AG20443 (cell line): ENCODE data around the gene YARS1.
A peak's percentile ranks its signal among the peaks of the same experiment; 100 is the strongest.

Source experiments
- DNase-seq: peaks from one replicate; pipeline ENCODE4 v3.0.0; 2012; ENCODE audit warnings: low spot score, mixed read lengths

The YARS1 gene

GRCh38 chr1:32763221-32763620, 53.9 kb downstream of the YARS1 start:
- no peak for DNase-seq

- DNase-seq: no peak
Measured at GRCh38 chr1:32761936-32762335, 55.2 kb downstream of the YARS1 start.

DNA sequence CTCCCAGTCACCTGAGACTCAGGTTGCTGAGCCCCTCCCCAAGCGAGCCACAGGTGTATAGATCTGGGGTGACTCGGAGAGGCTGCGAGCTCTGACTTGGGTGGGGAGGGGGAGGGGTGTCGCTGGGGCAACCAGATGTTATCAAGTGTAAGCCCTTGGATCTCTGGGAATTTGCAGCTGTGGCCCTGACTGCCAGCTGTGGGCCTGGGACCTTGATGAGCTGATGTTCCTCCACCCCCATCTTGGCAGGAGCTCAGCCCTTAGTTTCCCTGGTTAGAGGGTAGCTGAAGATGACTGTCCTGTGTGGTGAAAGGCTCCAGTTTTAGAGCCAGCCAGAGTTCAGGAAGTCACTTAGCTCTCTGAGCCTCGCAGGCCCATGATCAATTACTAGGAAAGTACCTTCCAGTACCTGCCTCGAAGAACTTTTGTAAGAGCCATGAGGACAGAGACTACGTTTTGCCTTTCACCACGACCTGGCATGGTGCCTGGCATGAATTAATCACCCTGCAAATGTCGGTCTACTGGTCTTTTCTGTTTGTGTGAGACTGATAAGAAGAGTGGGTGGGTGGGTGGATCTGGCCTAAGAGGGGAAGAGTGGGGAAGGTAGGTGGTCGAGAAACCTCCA, 55.8 kb downstream of the YARS1 start:
- DNase-seq: peak; percentile 60

DNA sequence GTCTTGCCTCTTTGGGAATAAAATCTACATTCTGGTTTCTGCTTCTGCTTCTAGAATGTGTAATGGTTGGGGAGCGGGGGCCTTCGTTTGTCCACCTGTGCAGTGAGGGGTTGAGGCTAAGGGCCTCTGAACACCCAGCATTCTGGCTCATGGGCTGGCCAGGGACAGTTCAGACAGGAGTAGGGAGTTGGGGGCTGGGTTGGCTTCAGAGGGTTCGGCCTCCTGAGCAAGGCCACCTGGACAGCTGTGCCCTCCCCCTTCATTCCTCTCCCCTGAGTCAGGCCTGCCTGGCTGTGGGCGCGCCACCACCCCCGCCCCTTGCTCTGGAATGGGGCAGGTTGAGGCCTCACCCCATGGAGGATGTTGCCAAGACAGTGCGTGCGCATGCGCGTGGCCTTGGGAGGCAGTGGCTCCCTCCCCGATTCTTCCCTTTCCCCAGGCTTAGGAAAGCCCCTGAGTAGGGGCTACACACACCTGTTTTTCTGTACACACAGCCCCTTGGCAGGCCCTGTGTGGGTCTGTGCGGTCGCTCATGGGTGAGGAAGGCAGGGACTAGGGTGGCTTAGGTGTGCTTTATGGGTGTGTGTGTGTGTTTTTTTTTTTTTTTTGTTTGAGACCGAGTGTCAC, 57.0 kb downstream of the YARS1 start:
- DNase-seq: no peak

- DNase-seq: no peak
Measured at GRCh38 chr1:32759521-32759981, 57.6 kb downstream of the YARS1 start.

DNA sequence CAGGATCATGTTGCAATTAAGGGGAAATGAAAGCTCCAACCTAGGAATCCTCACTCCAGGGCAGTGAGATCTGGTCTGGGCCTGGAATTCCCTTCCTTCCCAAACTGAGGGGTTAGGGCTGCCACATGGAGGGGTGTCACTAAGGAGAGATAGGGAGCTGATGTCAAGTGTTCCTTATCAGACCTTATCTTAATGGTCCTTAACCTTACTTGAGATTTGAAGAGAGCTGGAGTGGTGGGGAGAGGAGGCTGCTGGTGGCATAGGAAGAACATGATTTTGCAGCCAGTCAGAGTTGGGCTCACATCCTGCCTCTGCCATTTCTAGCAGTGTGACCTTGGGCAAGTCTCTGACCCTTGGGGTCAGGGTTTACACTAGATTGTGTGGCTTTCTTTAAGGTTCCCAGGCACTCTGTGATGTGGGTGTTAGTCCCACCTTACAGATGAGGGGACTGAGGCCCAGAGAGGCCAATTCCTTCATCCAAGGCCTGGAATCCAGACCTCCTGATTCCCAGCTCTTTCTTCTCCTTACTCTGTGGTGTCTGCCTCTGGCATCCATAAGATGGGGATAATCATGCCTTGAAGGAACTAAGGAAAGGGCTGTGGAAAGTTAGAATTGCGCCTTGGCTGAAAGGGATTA, 58.2 kb downstream of the YARS1 start:
- DNase-seq: no peak

DNA sequence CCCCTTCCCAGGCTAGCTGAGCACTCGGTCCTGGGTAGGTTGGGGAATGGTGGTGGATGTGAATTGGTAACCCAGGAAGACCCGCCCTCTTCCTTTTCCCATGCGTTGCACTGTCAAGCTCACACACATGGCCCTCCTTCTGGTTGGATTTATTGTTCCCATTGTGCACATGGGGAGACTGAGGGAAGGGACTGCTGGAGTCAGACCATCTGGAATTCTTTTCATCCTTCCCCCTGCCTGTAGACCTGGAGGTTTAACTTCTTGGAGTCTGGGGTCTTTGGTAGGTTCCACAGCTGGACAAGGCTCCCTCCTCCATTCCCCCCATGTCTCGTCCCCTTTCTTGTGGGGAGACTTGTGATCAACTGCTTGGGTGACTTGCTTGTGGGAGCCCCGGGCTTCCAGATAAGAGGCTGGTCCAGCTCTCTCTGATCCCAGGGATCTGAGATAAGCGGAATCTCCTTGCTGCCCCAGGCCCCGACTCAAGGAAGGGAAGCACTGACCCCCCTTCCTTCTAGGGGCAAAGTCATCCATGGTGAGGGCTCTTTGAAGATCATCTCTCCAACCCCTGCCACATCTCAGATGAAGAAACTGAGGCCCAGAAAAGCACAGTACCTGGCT, 58.9 kb downstream of the YARS1 start:
- DNase-seq: no peak

- DNase-seq: no peak
Measured at GRCh38 chr1:32757213-32757895, 59.8 kb downstream of the YARS1 start.

DNA sequence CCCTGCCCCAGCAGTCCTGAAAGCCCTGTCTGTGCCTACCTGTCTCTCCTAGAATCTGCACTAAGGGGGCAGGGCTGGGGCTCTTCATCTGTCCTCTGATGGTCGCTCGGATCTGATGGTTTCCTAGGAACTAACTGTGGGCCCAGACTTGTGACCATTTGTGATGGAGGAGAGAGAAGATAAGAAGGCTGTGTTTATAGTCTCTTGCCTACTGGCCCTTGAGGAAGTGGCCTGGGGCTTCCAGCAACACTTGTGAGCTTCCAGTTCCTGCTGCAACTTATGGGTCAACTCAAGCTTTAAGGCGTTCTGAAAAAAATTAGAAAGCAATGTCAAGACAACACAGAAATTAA, 61.4 kb downstream of the YARS1 start:
- DNase-seq: no peak

DNA sequence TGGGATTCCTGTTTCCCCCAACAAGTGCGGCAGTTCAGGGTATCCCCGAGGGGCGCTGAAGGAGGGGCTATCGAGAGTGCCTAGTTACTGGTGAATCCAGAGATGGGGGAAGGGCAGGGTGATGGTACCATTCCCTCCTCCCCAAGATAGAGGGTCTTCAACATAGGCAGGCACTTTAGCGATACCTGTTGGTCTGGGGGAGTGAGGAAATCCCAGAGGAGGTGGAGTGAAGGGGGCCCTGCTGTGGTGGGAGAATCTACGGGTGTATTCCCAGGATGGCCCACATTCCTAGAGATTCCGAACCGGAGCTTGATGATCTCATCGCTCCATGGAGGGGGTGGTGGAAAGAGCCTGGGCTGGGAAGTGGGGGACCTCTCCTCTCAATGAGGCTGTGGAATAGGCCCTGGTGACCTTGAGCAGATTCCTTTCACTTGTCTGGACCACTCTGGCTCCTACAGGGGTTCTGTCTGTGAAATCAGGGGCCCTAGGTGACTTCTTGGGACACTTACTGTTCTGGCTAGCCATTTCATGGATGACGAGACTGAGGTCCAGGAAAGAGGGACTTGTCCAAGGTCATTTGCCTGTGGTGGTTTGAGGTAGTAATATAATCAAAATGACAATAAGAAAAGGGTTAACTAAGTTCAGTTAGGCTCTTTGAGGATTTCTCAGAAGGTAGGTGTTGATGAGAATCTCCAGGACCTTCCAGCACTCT, 61.9 kb downstream of the YARS1 start:
- no peak for DNase-seq

GRCh38 chr1:32754317-32755097, 62.7 kb downstream of the YARS1 start:
- peak; percentile 35 for DNase-seq

GRCh38 chr1:32753532-32754316, 63.4 kb downstream of the YARS1 start:
- DNase-seq: peak; percentile 98

DNA sequence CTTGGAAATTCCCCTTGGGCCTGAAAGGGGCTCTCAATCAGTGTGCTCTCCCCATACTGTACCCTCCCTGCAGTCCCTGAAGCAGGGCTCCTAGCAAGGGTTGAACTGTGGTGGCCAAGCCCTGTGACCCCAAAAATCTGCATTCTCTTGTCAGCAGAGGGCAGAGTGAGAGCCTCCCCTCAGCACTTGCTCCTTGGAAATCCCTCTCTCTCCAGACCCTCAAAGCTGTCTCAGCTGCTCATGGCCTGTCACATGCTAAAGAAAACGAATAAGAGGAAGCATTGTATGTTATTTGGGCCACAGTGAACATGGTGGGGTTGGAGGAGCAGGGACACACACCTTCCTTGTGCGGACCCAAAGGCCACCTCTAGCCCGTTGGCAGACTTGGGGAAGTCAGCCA, 67.4 kb downstream of the YARS1 start:
- DNase-seq: no peak

DNA sequence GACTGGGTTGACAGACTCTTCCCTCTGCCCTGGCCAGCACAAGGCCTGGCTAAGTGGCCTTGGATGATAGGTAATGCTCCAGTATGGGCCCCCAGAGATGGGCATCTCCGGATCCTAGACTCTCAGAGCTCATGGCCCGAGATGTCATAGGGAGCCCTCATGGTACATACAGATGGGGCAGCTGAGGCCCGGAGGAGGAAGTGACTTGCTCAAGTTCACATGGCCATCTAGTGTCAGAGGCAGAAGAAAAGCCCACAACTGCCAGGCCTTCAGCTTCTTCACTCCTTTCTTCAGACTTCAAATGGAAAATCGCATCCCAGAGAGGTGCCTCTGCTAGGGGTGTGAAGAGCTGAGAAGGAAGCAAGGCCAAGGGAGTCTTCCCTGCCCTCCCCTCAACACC, 67.8 kb downstream of the YARS1 start:
- DNase-seq: no peak

- no peak for DNase-seq
Measured at GRCh38 chr1:32748926-32749325, 68.2 kb downstream of the YARS1 start.

- DNase-seq: no peak
Measured at GRCh38 chr1:32748348-32748747, 68.8 kb downstream of the YARS1 start.

DNA sequence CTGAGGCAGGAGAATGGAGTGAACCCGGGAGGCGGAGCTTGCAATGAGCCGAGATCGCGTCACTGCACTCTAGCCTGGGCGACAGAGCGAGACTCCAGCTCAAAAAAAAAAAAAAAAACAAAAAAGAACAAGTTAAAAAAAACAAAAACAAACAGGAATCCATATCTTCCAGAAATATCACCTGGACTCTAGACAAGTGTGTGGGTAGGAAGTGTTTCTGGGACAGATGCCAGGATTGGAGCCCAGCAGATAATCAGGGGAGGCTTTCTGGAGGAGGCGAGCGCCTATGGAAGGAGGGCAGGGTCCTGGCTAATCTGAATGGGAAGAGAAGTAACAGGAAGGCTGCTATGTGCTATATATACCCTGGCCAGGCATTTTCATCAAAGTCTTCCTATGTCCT, 71.0 kb downstream of the YARS1 start:
- DNase-seq: no peak

DNA sequence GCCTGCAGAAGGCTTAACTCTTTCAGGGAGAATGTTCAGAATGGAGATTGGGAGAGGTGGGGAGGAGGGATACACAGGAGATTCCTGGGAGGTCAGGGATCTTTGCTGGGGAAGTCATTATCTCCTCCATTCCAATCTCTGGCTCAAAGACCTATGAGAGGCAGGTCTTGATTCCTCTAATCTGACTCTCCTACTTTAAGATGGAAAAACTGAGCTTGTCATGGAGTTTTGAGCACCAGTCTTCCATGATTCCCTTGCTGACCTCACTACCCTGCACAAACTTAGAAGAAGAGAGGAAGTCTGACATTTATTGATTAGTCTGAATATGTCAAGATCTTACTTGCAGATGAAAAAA, 73.1 kb downstream of the YARS1 start:
- DNase-seq: no peak

DNA sequence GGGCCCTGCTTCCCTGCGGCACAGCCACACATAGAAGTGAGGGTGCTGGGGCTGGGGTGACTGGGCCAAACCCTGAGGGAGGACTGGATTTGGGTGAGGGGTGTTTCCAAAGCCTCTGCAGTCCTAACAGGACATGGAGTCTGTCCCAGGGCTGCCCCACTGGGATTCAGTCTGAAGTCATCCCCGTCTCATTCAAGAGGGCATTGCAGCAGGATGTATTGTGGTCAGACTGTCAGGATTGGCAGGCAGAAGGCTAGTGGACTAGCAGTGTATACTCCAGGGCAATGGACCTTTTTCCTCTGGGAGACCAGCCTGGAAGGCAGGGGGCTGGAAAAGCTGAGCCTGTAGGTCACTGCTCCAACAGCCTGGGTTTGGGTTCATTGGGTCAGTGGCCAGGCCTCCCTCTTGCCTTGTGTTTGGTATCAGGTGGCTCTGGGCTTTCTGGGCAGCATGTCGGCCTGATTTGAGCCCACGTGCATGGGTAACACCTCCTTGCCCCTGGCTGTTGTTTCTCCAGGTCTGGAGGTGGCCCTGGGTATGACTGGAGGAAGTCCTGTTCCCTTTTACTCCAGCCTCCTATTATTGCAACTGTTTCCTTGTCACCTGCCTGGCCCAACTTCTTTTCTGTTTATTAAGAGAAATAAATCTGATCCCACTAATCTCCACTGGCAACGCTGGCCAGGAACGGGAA, 73.6 kb downstream of the YARS1 start:
- no peak for DNase-seq

DNA sequence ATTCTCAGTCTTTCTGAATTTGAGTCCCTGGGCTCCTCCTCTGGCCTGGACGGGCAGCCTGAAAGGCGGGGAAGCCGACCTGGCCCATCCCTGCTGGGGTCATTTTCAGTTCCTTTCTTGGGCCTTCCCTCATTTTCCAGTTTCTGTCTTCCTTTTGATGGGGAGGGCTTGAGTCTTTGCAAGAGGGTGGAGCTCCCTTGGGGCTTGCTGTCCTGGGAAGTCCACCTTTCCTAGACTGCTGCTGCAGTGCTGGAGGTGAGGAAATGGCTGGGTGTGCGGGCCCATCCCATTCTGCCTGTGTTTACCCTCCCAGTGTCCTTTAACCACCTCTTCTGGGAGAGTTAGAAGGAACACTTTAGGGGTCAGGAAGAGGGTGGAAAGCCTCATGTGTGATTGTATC, 74.2 kb downstream of the YARS1 start:
- no peak for DNase-seq
